A549 (cell line): ENCODE results near the gene GHITM. TPM values are rescaled to one million over a fixed set of nuclear protein-coding genes. Genes with fewer than 3 reads are reported as not detected.

Experiments
- ATAC-seq, 2 experiments: fragments of 200-7000 bp in 1 of 2; fragments of >200 bp in 1 of 2; cut with Nextera tagmentation in 1 of 2; cut with Tn5 transposase in 1 of 2; 3 replicates each; pipeline versions ENCODE4 v1.8.0 to v1.9.1; 2018 to 2020; ENCODE audit warnings: mild to moderate bottlenecking in 1 of 2, moderate library complexity in 1 of 2
- CTCF ChIA-PET: fragments of 300-600 bp; sonication (Branson Sonifier 250); formaldehyde crosslinking; extraction: SDS; loops from one replicate; lab custom pipeline; 2021; ENCODE audit warnings: antibody characterized with exemption, inconsistent platforms; lab: Yijun Ruan, JAX
- POLR2A ChIA-PET: fragments of 350-600 bp; formaldehyde crosslinking; extraction: SDS; loops from one replicate; lab custom pipeline; 2021; ENCODE audit warnings: antibody characterized with exemption, inconsistent platforms; lab: Yijun Ruan, JAX
- DNase-seq, 2 experiments: peaks; one replicate each; pipeline versions ENCODE4 v3.0.0 to v3.0.0-alpha.2; 2011 to 2016; ENCODE audit warnings: low read depth in 1 of 2, low spot score in 1 of 2
- FAIRE-seq: peaks from 2 replicates; lab custom pipeline; 2011; peaks lifted over from hg19 to GRCh38; lab: Jason Lieb, UNC
- H3K27ac ChIP-seq, 2 experiments: fragments of >200 bp; sonication (Bioruptor Twin); formaldehyde crosslinking; 3 replicates each; pipeline ENCODE4 v1.5.1; 2016 to 2017
- H3K4me1 ChIP-seq: fragments of >200 bp; sonication (Bioruptor Twin); formaldehyde crosslinking; 3 replicates; pipeline ENCODE4 v1.6.1; 2016
- H3K4me2 ChIP-seq: fragments of >200 bp; sonication (Bioruptor Twin); formaldehyde crosslinking; 3 replicates; pipeline ENCODE4 v1.6.1; 2016
- H3K4me3 ChIP-seq: fragments of >200 bp; sonication (Bioruptor Twin); formaldehyde crosslinking; 3 replicates; pipeline ENCODE4 v1.5.1; 2016
- H3K9me3 ChIP-seq: fragments of >200 bp; sonication (Bioruptor Twin); formaldehyde crosslinking; 3 replicates; pipeline ENCODE4 v1.6.1; 2016
- BCL3 ChIP-seq: fragments of >200 bp; sonication (Bioruptor Twin); formaldehyde crosslinking; IDR thresholded peaks from 3 replicates; pipeline ENCODE4 v1.6.1; 2016
- BHLHE40 ChIP-seq: IDR thresholded peaks from 2 replicates; pipeline ENCODE4 v1.6.1; 2012; ENCODE audit warnings: low read depth, low read length, inconsistent platforms
- CBX2 ChIP-seq: fragments of 200-600 bp; sonication (generic); IDR thresholded peaks from 2 replicates; pipeline ENCODE4 v1.6.1; 2016; ENCODE audit warnings: low read depth, mild to moderate bottlenecking, borderline replicate concordance
- CBX8 ChIP-seq: fragments of 200-600 bp; sonication (generic); IDR thresholded peaks from 2 replicates; pipeline ENCODE4 v1.6.1; 2016
- CEBPB ChIP-seq, 2 experiments: fragments of >200 bp in 1 of 2; sonication (Bioruptor Twin) in 1 of 2; formaldehyde crosslinking in 1 of 2; IDR thresholded peaks; 2 replicates each; pipeline ENCODE4 v1.6.1; 2012 to 2016
- CHD2 ChIP-seq: fragments of 150-350 bp; IDR thresholded peaks from 2 replicates; pipeline ENCODE4 v1.6.1; 2014; ENCODE audit warnings: low read length; ENCODE audit not compliant: partially characterized antibody
- EHF ChIP-seq: fragments of 250-450 bp; sonication (Bioruptor Pico); IDR thresholded peaks from 2 replicates; pipeline ENCODE4 v1.5.0; 2020; ENCODE audit warnings: mild to moderate bottlenecking
- ELK1 ChIP-seq: fragments of 150-350 bp; IDR thresholded peaks from 2 replicates; pipeline ENCODE4 v1.6.1; 2014; ENCODE audit warnings: low read depth, mild to moderate bottlenecking, low read length
- ESRRA ChIP-seq: fragments of 150-350 bp; IDR thresholded peaks from 2 replicates; pipeline ENCODE4 v1.6.1; 2014; ENCODE audit warnings: mild to moderate bottlenecking, low read length, borderline replicate concordance
- FOSB ChIP-seq: fragments of 250-450 bp; sonication (Bioruptor Pico); IDR thresholded peaks from 2 replicates; pipeline ENCODE4 v1.5.0; 2020; ENCODE audit warnings: mild to moderate bottlenecking, moderate library complexity
- FOSL2 ChIP-seq, 2 experiments: fragments of 450-650 bp in 1 of 2; fragments of >200 bp in 1 of 2; sonication (Bioruptor Twin) in 1 of 2; formaldehyde crosslinking; IDR thresholded peaks; 2 replicates each; pipeline versions ENCODE4 v1.5.0 to v1.6.1; 2016 to 2020; ENCODE audit warnings: mild to moderate bottlenecking in 1 of 2, moderate library complexity in 1 of 2
- GATA3 ChIP-seq: IDR thresholded peaks from 2 replicates; pipeline ENCODE4 v1.6.1; 2012; ENCODE audit warnings: borderline replicate concordance
- JUN ChIP-seq, 2 experiments: fragments of >200 bp; sonication (Bioruptor Twin); formaldehyde crosslinking; IDR thresholded peaks; 2 replicates in 1 of 2; 3 replicates in 1 of 2; pipeline ENCODE4 v1.6.1; 2016 to 2017
- JUNB ChIP-seq: fragments of >200 bp; sonication (Bioruptor Twin); formaldehyde crosslinking; IDR thresholded peaks from 2 replicates; pipeline ENCODE4 v1.6.1; 2016
- KDM5A ChIP-seq: fragments of 200-600 bp; sonication (generic); IDR thresholded peaks from 2 replicates; pipeline ENCODE4 v1.6.1; 2016; ENCODE audit warnings: antibody characterized with exemption, mild to moderate bottlenecking
- MAFK ChIP-seq: fragments of 450-650 bp; IDR thresholded peaks from 2 replicates; pipeline ENCODE4 v1.6.1; 2014; ENCODE audit not compliant: partially characterized antibody
- MAX ChIP-seq: IDR thresholded peaks from 2 replicates; pipeline ENCODE4 v1.6.1; 2012
- MYC ChIP-seq: IDR thresholded peaks from 2 replicates; pipeline ENCODE4 v1.6.1; 2012; ENCODE audit warnings: mild to moderate bottlenecking, inconsistent platforms, low read length, improper control_type of control experiment, borderline replicate concordance
- NFE2L2 ChIP-seq: fragments of 150-350 bp; conservative IDR thresholded peaks from 2 replicates; pipeline ENCODE4 v1.6.1; 2014; ENCODE audit warnings: low read length
- NPAS2 ChIP-seq: fragments of 250-450 bp; sonication (Bioruptor Pico); IDR thresholded peaks from 2 replicates; pipeline ENCODE4 v1.8.0; 2022; ENCODE audit warnings: mild to moderate bottlenecking, moderate library complexity, borderline replicate concordance
- PHF8 ChIP-seq: fragments of 200-600 bp; sonication (generic); IDR thresholded peaks from 2 replicates; pipeline ENCODE4 v1.6.1; 2016; ENCODE audit warnings: low read depth, mild to moderate bottlenecking, antibody characterized with exemption, moderate library complexity, borderline replicate concordance
- POLR2A ChIP-seq: IDR thresholded peaks from 2 replicates; pipeline ENCODE4 v1.6.1; 2012; ENCODE audit warnings: mild to moderate bottlenecking, low read length
- POLR2AphosphoS2 ChIP-seq: conservative IDR thresholded peaks from 2 replicates; pipeline ENCODE4 v1.6.1; 2012; ENCODE audit warnings: low read length, improper control_type of control experiment, inconsistent platforms
- RAD21 ChIP-seq, 2 experiments: fragments of >200 bp in 1 of 2; sonication (Bioruptor Twin) in 1 of 2; formaldehyde crosslinking in 1 of 2; IDR thresholded peaks in 1 of 2; conservative IDR thresholded peaks in 1 of 2; 2 replicates in 1 of 2; 3 replicates in 1 of 2; pipeline ENCODE4 v1.6.1; 2012 to 2018; ENCODE audit warnings: inconsistent platforms in 1 of 2
- RCOR1 ChIP-seq: fragments of 150-350 bp; IDR thresholded peaks from 2 replicates; pipeline ENCODE4 v1.6.1; 2014; ENCODE audit warnings: antibody characterized with exemption, low read length, low read depth
- RFX5 ChIP-seq: fragments of 450-650 bp; IDR thresholded peaks from 2 replicates; pipeline ENCODE4 v1.7.1; 2014; ENCODE audit warnings: antibody characterized with exemption, mild to moderate bottlenecking, moderate library complexity
- RNF2 ChIP-seq: fragments of 200-600 bp; sonication (generic); IDR thresholded peaks from 2 replicates; pipeline ENCODE4 v1.6.1; 2016; ENCODE audit warnings: low read depth, mild to moderate bottlenecking, antibody characterized with exemption, moderate library complexity, borderline replicate concordance
- SMC3 ChIP-seq: fragments of >200 bp; sonication (Bioruptor Twin); formaldehyde crosslinking; IDR thresholded peaks from 3 replicates; pipeline ENCODE4 v1.6.1; 2018; ENCODE audit warnings: inconsistent platforms
- SREBF2 ChIP-seq: fragments of 450-650 bp; IDR thresholded peaks from 2 replicates; pipeline ENCODE4 v1.6.1; 2014; ENCODE audit warnings: mild to moderate bottlenecking, moderate library complexity
- TFCP2L1 ChIP-seq: fragments of 250-450 bp; sonication (Bioruptor Pico); IDR thresholded peaks from 2 replicates; pipeline ENCODE4 v1.5.0; 2021; ENCODE audit warnings: mild to moderate bottlenecking
- ZFP36 ChIP-seq: fragments of 450-650 bp; IDR thresholded peaks from 2 replicates; pipeline ENCODE4 v1.6.1; 2014; ENCODE audit warnings: borderline replicate concordance; ENCODE audit not compliant: partially characterized antibody
- ZNF302 ChIP-seq: fragments of 250-450 bp; sonication (Bioruptor Pico); IDR thresholded peaks from 2 replicates; pipeline ENCODE4 v1.9.0; 2021; ENCODE audit warnings: inconsistent platforms, mild to moderate bottlenecking, moderate library complexity
- WGBS: methylation state at CpG from one replicate; pipeline ENCODE4 v1.1.6; 2017; ENCODE audit errors: missing lambda C conversion rate; 5-methylcytosine and 5-hydroxymethylcytosine counted together
- polyA minus RNA-seq: library from RNA; depleted of rRNA, polyadenylated mRNA; stranded (reverse); fragments of >200 nt; gene quantifications from 2 replicates; pipeline ENCODE4 v1.2.3, GENCODE V29; 2011; rRNA and poly(A)+ RNA removed
- polyA plus RNA-seq, 4 experiments: library from polyadenylated mRNA; depleted of rRNA in 3 of 4; stranded (reverse); fragments of >200 nt; fragmentation: RNase III in 1 of 4; extraction: RNeasy Plus Mini Kit Qiagen cat#74134 plus additional on column Dnase treatment in 1 of 4; gene quantifications; 2 replicates in 3 of 4; 3 replicates in 1 of 4; pipeline ENCODE4 v1.2.3, GENCODE V29; 2011 to 2017
- TF ChIP-seq, protein P1 (sequence below): fragments of 250-450 bp; sonication (Bioruptor Pico); IDR thresholded peaks from 2 replicates; pipeline ENCODE4 v1.5.0; 2021; ENCODE audit warnings: mild to moderate bottlenecking, moderate library complexity, borderline replicate concordance

GHITM gene
- polyA plus RNA-seq (2011; rRNA removed) = 309 and 360 TPM in 2 replicates
- 134 and 160 TPM in 2 replicates for polyA plus RNA-seq (2012; cell fraction: cytosol; rRNA removed)
- 60.2 and 88.5 TPM in 2 replicates for polyA plus RNA-seq (2012; cell fraction: nucleus; rRNA removed)
- 212 to 225 TPM (median 220 TPM) in 3 replicates for polyA plus RNA-seq (2017; fragmentation: RNase III; extraction: RNeasy Plus Mini Kit Qiagen cat#74134 plus additional on column Dnase treatment)
- 136 and 181 TPM in 2 replicates for polyA minus RNA-seq

DNA sequence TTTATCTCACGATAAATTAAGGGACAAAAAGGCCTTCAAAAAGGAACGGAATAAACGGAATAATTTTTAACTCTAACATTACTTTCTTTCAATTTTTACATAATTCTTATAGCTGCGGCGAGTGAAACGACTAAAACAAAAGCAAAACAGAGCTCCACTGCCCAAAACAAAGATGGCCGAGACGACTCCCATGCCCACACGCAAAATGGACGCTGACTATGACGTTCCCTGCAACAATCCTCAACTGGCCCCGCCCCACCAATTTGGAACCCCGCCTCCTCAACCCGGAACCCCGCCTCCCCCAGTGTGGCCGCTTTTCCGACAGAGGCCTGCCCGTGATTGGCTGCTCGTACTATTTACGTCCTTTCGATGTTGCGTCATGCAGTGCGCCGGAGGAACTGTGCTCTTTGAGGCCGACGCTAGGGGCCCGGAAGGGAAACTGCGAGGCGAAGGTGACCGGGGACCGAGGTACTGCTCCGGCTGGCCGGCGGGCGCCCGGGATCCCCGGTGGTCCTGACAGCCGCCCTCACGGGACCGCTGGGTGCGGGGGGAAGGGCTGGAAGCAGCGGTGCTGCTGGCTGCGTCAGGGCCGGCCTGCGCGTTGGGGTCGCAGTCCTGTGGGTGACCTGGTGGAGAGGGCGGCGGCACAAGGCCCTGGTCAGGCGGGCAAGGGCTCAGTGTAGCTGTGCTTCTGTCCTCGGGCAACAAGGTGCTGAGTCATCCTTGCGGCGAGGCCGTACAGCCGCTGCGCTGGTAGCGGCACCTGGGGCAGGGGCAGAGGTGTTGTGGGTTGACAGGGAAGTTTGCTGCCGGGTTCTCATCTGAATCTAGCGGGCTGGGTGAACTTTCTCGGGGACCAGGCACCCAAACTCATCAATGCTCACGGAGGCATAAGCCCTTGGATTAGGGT, at the start of gene GHITM:
Gene GHITM (plus strand): TSS at position 384 of the 910 bp plus-strand sequence. CDS start 1,992 bp downstream, outside the sequence.
- Histone ChIP-seq H3K4me2 (peak within 1 kb of the TSS; percentile 92), H3K4me1 (peaks cover 20% of the 10 kb centered on the region), H3K4me3 (peak within 1 kb of the TSS; percentile 91), H3K27ac (peak within 1 kb of the TSS; percentile 92 to 97), H3K9me3 (no peaks in the 10 kb centered on the region)
- POLR2A ChIA-PET = interaction anchor here (0.8 to 1.7 kb wide), 3 partner anchors 8 to 13 kb away, joined by 3 to 13 read pairs (median 4); no protein-coding TSS in a partner anchor
- WGBS = under 1% methylated on average over 36 of the region's 61 CpGs
- CTCF ChIA-PET = interaction anchor here (0.9 to 2.9 kb wide), 4 partner anchors 9 to 14 kb away, joined by 3 to 10 read pairs (median 3); no protein-coding TSS in a partner anchor
- DNase-seq (peak; percentile 76 to 99), ATAC-seq (peak; percentile 96 to 98), FAIRE-seq (no peak)
- no peak for TF ChIP-seq JUNB
- TF ChIP-seq ELK1 = no peak
- no peak for TF ChIP-seq FOSB
- peak; percentile 78 for TF ChIP-seq KDM5A
- TF ChIP-seq MYC = peak; percentile 29; the same call in 1 of the 2 replicates
- no peak for TF ChIP-seq CHD2
- no peak for TF ChIP-seq GATA3
- TF ChIP-seq CBX2 = no peak
- TF ChIP-seq CEBPB (IDR thresholded peaks at IDR 0.05) = peak; percentile 50 to 87; a peak in 3 of 4 replicates
- no peak for TF ChIP-seq NPAS2
- TF ChIP-seq RNF2 = no peak
- no peak for TF ChIP-seq EHF (CRISPR knock-in tag)
- TF ChIP-seq BCL3 = peak; percentile 69; the same call in 2 of the 3 replicates
- TF ChIP-seq RAD21 (conservative IDR thresholded peaks at IDR 0.05 in 1 of 2, IDR thresholded peaks at IDR 0.05 in 1 of 2) = no peak
- TF ChIP-seq MAFK = peak; percentile 95
- TF ChIP-seq POLR2AphosphoS2 = no peak
- no peak for TF ChIP-seq ZNF302 (CRISPR knock-in tag)
- TF ChIP-seq SREBF2 = no peak
- TF ChIP-seq, protein P1, sequence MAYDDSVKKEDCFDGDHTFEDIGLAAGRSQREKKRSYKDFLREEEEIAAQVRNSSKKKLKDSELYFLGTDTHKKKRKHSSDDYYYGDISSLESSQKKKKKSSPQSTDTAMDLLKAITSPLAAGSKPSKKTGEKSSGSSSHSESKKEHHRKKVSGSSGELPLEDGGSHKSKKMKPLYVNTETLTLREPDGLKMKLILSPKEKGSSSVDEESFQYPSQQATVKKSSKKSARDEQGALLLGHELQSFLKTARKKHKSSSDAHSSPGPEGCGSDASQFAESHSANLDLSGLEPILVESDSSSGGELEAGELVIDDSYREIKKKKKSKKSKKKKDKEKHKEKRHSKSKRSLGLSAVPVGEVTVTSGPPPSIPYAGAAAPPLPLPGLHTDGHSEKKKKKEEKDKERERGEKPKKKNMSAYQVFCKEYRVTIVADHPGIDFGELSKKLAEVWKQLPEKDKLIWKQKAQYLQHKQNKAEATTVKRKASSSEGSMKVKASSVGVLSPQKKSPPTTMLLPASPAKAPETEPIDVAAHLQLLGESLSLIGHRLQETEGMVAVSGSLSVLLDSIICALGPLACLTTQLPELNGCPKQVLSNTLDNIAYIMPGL (CRISPR knock-in tag) = peak; percentile 29; the same call in 1 of the 2 replicates
- TF ChIP-seq ESRRA = no peak
- TF ChIP-seq NFE2L2 = peak; percentile 85
- 0 out of 2 replicates have a peak, but pooled peaks have one; percentile 61 for TF ChIP-seq RFX5
- TF ChIP-seq CBX8 = no peak
- TF ChIP-seq RCOR1 = no peak
- peak; percentile 64 to 80; a peak in 4 of 5 replicates for TF ChIP-seq JUN (IDR thresholded peaks at IDR 0.05)
- peak; percentile 93 for TF ChIP-seq PHF8
- no peak for TF ChIP-seq FOSL2 (IDR thresholded peaks at IDR 0.05)
- peak; percentile 62; the same call in 1 of the 2 replicates for TF ChIP-seq FOSL2 (CRISPR knock-in tag; IDR thresholded peaks at IDR 0.05)
- TF ChIP-seq TFCP2L1 (CRISPR knock-in tag) = 0 out of 2 replicates have a peak, but pooled peaks have one; percentile 18
- TF ChIP-seq POLR2A = peak; percentile 59
- no peak for TF ChIP-seq SMC3
- TF ChIP-seq MAX = peak; percentile 68; the same call in 1 of the 2 replicates
- no peak for TF ChIP-seq BHLHE40
- TF ChIP-seq ZFP36 = no peak
